ENCODE results near the gene SLC7A10. TPM values are rescaled to one million over a fixed set of nuclear protein-coding genes. Genes with fewer than 3 reads are reported as not detected.

Gene SLC7A10
- total and polyA plus RNA-seq, 2 donors from 2014 or later: 0.41 TPM; not detected in 1

GRCh38 chr19:33247441-33247819 lies 21.8 kb upstream of the SLC7A10 start:
- peaks cover 0 to 7% (median 2%) of the 10 kb centered on the region in 3 donors for H3K9me3 ChIP-seq (ENCODE audit: control insufficient read depth in 2 of 3, insufficient read depth in 1 of 3, low read length in 3 of 3)
- H3K4me1 ChIP-seq (ENCODE audit: control insufficient read depth in 2 of 3, insufficient read depth in 2 of 3, low read depth in 1 of 3, low read length in 3 of 3): no peaks in the 10 kb centered on the region
- intact Hi-C loops (cut with DNase I): no loop called here
- TF ChIP-seq, protein P1, sequence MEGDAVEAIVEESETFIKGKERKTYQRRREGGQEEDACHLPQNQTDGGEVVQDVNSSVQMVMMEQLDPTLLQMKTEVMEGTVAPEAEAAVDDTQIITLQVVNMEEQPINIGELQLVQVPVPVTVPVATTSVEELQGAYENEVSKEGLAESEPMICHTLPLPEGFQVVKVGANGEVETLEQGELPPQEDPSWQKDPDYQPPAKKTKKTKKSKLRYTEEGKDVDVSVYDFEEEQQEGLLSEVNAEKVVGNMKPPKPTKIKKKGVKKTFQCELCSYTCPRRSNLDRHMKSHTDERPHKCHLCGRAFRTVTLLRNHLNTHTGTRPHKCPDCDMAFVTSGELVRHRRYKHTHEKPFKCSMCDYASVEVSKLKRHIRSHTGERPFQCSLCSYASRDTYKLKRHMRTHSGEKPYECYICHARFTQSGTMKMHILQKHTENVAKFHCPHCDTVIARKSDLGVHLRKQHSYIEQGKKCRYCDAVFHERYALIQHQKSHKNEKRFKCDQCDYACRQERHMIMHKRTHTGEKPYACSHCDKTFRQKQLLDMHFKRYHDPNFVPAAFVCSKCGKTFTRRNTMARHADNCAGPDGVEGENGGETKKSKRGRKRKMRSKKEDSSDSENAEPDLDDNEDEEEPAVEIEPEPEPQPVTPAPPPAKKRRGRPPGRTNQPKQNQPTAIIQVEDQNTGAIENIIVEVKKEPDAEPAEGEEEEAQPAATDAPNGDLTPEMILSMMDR (IDR thresholded peaks at IDR 0.05; ENCODE audit: borderline replicate concordance, extremely low read depth, insufficient read depth): no peak
- FAIRE-seq (no peak), DNase-seq (no peak)
- H3K4me3 ChIP-seq (ENCODE audit: low read length in 3 of 3): no peak overlapping the region
- no peak overlapping the region for H3K9ac ChIP-seq (ENCODE audit: low read length in 3 of 3)
- H3K27ac ChIP-seq (ENCODE audit: low read depth in 2 of 2, low read length in 2 of 2): no peak overlapping the region
- peaks cover 0 to 2% (median 0%) of the 10 kb centered on the region in 3 donors for H3K36me3 ChIP-seq (ENCODE audit: control insufficient read depth in 2 of 3, insufficient read depth in 3 of 3, low read length in 3 of 3)
- peaks cover 2% of the 10 kb centered on the region for H3K27me3 ChIP-seq (ENCODE audit: control insufficient read depth, insufficient read depth, low read length)

GRCh38 chr19:33246709-33247440 lies 21.2 kb upstream of the SLC7A10 start:
- H3K27ac ChIP-seq (ENCODE audit: low read depth in 2 of 2, low read length in 2 of 2): no peak overlapping the region
- peaks cover 0 to 7% (median 2%) of the 10 kb centered on the region in 3 donors for H3K9me3 ChIP-seq (ENCODE audit: control insufficient read depth in 2 of 3, insufficient read depth in 1 of 3, low read length in 3 of 3)
- peaks cover 0 to 2% (median 0%) of the 10 kb centered on the region in 3 donors for H3K36me3 ChIP-seq (ENCODE audit: control insufficient read depth in 2 of 3, insufficient read depth in 3 of 3, low read length in 3 of 3)
- H3K27me3 ChIP-seq (ENCODE audit: control insufficient read depth, insufficient read depth, low read length): peaks cover 2% of the 10 kb centered on the region
- intact Hi-C loops (cut with DNase I): no loop called here
- TF ChIP-seq, protein P1 (IDR thresholded peaks at IDR 0.05; ENCODE audit: borderline replicate concordance, extremely low read depth, insufficient read depth): no peak
- H3K4me3 ChIP-seq (ENCODE audit: low read length in 3 of 3): no peak overlapping the region
- no peak overlapping the region for H3K9ac ChIP-seq (ENCODE audit: low read length in 3 of 3)
- DNase-seq (peak in 1 of 5 donors; percentile 60), FAIRE-seq (no peak)
- H3K4me1 ChIP-seq (ENCODE audit: control insufficient read depth in 2 of 3, insufficient read depth in 2 of 3, low read depth in 1 of 3, low read length in 3 of 3): no peaks in the 10 kb centered on the region

GRCh38 chr19:33245948-33246708 lies 20.5 kb upstream of the SLC7A10 start:
- H3K27me3 ChIP-seq (ENCODE audit: control insufficient read depth, insufficient read depth, low read length): peaks cover 2% of the 10 kb centered on the region
- intact Hi-C loops (cut with DNase I): no loop called here
- H3K9me3 ChIP-seq (ENCODE audit: control insufficient read depth in 2 of 3, insufficient read depth in 1 of 3, low read length in 3 of 3): peaks cover 0 to 7% (median 2%) of the 10 kb centered on the region in 3 donors
- no peaks in the 10 kb centered on the region for H3K4me1 ChIP-seq (ENCODE audit: control insufficient read depth in 2 of 3, insufficient read depth in 2 of 3, low read depth in 1 of 3, low read length in 3 of 3)
- peaks cover 0 to 2% (median 0%) of the 10 kb centered on the region in 3 donors for H3K36me3 ChIP-seq (ENCODE audit: control insufficient read depth in 2 of 3, insufficient read depth in 3 of 3, low read length in 3 of 3)
- H3K27ac ChIP-seq (ENCODE audit: low read depth in 2 of 2, low read length in 2 of 2): no peak overlapping the region
- H3K9ac ChIP-seq (ENCODE audit: low read length in 3 of 3): no peak overlapping the region
- DNase-seq (peak in 2 of 5 donors; percentile 29 to 54), FAIRE-seq (no peak)
- TF ChIP-seq, protein P1 (IDR thresholded peaks at IDR 0.05; ENCODE audit: borderline replicate concordance, extremely low read depth, insufficient read depth): no peak
- no peak overlapping the region for H3K4me3 ChIP-seq (ENCODE audit: low read length in 3 of 3)
